ENCODE measurements around the gene POLR2E.

- no peak for TF ChIP-seq CTCF (IDR thresholded peaks at IDR 0.05)
- TF ChIP-seq EP300 (IDR thresholded peaks at IDR 0.05), result no peak
Measured at GRCh38 chr19:1113986-1114483, 18.9 kb upstream of the POLR2E start.
